Loucy (cell line): ENCODE measurements around the gene MCF2L2.

Experiments used
- H2AFZ ChIP-seq: fragments of 200-600 bp; sonication (generic); 2 replicates; pipeline ENCODE4 v1.6.0; 2016; ENCODE audit warnings: antibody characterized with exemption, mild to moderate bottlenecking, low read length, moderate library complexity
- H3F3A ChIP-seq: fragments of 200-600 bp; 2 replicates; pipeline ENCODE4 v1.6.0; 2016; ENCODE audit warnings: antibody characterized with exemption, low read depth, mild to moderate bottlenecking
- H3K27me3 ChIP-seq: fragments of 200-600 bp; sonication (generic); 2 replicates; pipeline ENCODE4 v1.6.1; 2014; ENCODE audit warnings: low read length, mild to moderate bottlenecking; ENCODE audit not compliant: insufficient read depth, poor library complexity, severe bottlenecking
- H3K36me3 ChIP-seq: fragments of 200-600 bp; sonication (generic); 2 replicates; pipeline ENCODE4 v1.6.1; 2016; ENCODE audit warnings: low read length; ENCODE audit not compliant: insufficient read depth
- H3K4me1 ChIP-seq: fragments of 200-600 bp; sonication (generic); 2 replicates; pipeline ENCODE4 v1.5.1; 2014; ENCODE audit warnings: low read length, mild to moderate bottlenecking; ENCODE audit not compliant: insufficient read depth, poor library complexity, severe bottlenecking
- H3K4me2 ChIP-seq: fragments of 200-600 bp; sonication (generic); 2 replicates; pipeline ENCODE4 v1.6.0; 2014; ENCODE audit warnings: antibody characterized with exemption, low read length, low read depth, mild to moderate bottlenecking; ENCODE audit not compliant: poor library complexity, severe bottlenecking
- H3K4me3 ChIP-seq: fragments of 200-600 bp; sonication (generic); 2 replicates; pipeline ENCODE4 v1.5.1; 2014; ENCODE audit warnings: low read length, mild to moderate bottlenecking, mixed read lengths; ENCODE audit not compliant: poor library complexity, severe bottlenecking
- H3K79me2 ChIP-seq: fragments of 200-600 bp; sonication (generic); 2 replicates; pipeline ENCODE4 v1.6.1; 2014; ENCODE audit warnings: low read length; ENCODE audit not compliant: insufficient read depth
- H3K9ac ChIP-seq: fragments of 200-600 bp; sonication (generic); 2 replicates; pipeline ENCODE4 v1.6.0; 2014; ENCODE audit warnings: mild to moderate bottlenecking, low read depth, low read length, moderate library complexity; ENCODE audit not compliant: poor library complexity, severe bottlenecking
- H3K9me2 ChIP-seq: fragments of 200-600 bp; sonication (generic); replicated peaks from 2 replicates; pipeline ENCODE4 v1.6.1; 2016; ENCODE audit warnings: low read depth, low read length, mixed read lengths
- H3K9me3 ChIP-seq: fragments of 200-600 bp; sonication (generic); 2 replicates; pipeline ENCODE4 v1.6.1; 2014; ENCODE audit warnings: mild to moderate bottlenecking, antibody characterized with exemption, low read length, low read depth; ENCODE audit not compliant: insufficient read depth
- H4K20me1 ChIP-seq: fragments of 200-600 bp; sonication (generic); 2 replicates; pipeline ENCODE4 v1.6.0; 2014; ENCODE audit warnings: antibody characterized with exemption, low read length, mild to moderate bottlenecking; ENCODE audit not compliant: insufficient read depth, poor library complexity, severe bottlenecking
- CTCF ChIP-seq: fragments of 200-600 bp; sonication (generic); conservative IDR thresholded peaks from 2 replicates; pipeline ENCODE4 v1.5.1; 2014; ENCODE audit warnings: mild to moderate bottlenecking, antibody characterized with exemption, low read length
- EZH2phosphoT487 ChIP-seq: fragments of 200-600 bp; IDR thresholded peaks from 2 replicates; pipeline ENCODE4 v1.6.1; 2018; ENCODE audit warnings: antibody characterized with exemption, mild to moderate bottlenecking, moderate library complexity, borderline replicate concordance

The MCF2L2 gene

GRCh38 chr3:183357564-183358079 is 70.8 kb downstream of the MCF2L2 start:
- H4K20me1 ChIP-seq, result no peaks in the 10 kb centered on the region
- no peaks in the 10 kb centered on the region for H3K9me3 ChIP-seq
- H3K79me2 ChIP-seq, result no peaks in the 10 kb centered on the region
- no peaks in the 10 kb centered on the region for H3K4me1 ChIP-seq
- no peaks in the 10 kb centered on the region for H3K36me3 ChIP-seq
- no peak for TF ChIP-seq CTCF
- no peak for TF ChIP-seq EZH2phosphoT487
- no peak overlapping the region for H2AFZ ChIP-seq
- no peak overlapping the region for H3K9ac ChIP-seq
- H3K9me2 ChIP-seq, result no peaks in the 10 kb centered on the region
- no peaks in the 10 kb centered on the region for H3F3A ChIP-seq
- no peak overlapping the region for H3K4me2 ChIP-seq
- no peaks in the 10 kb centered on the region for H3K27me3 ChIP-seq
- H3K4me3 ChIP-seq, result no peak overlapping the region

- no peak overlapping the region for H3K9ac ChIP-seq
- H3K27me3 ChIP-seq, result no peaks in the 10 kb centered on the region
- H3K9me3 ChIP-seq, result no peaks in the 10 kb centered on the region
- no peaks in the 10 kb centered on the region for H3K4me1 ChIP-seq
- H3K79me2 ChIP-seq, result no peaks in the 10 kb centered on the region
- no peaks in the 10 kb centered on the region for H3K36me3 ChIP-seq
- H3F3A ChIP-seq, result no peaks in the 10 kb centered on the region
- H3K4me2 ChIP-seq, result no peak overlapping the region
- H3K9me2 ChIP-seq, result no peaks in the 10 kb centered on the region
- no peak overlapping the region for H3K4me3 ChIP-seq
- TF ChIP-seq CTCF (no peak), EZH2phosphoT487 (no peak)
- no peaks in the 10 kb centered on the region for H4K20me1 ChIP-seq
- no peak overlapping the region for H2AFZ ChIP-seq
These were observed 71.5 kb downstream of the MCF2L2 start for GRCh38 chr3:183356920-183357319.

GRCh38 chr3:183354874-183355273 is 73.5 kb downstream of the MCF2L2 start:
- no peaks in the 10 kb centered on the region for H3K36me3 ChIP-seq
- no peaks in the 10 kb centered on the region for H3K4me1 ChIP-seq
- no peaks in the 10 kb centered on the region for H3K79me2 ChIP-seq
- H3K9me3 ChIP-seq, result no peaks in the 10 kb centered on the region
- TF ChIP-seq EZH2phosphoT487 (no peak), CTCF (no peak)
- H3K9ac ChIP-seq, result no peak overlapping the region
- no peaks in the 10 kb centered on the region for H3F3A ChIP-seq
- no peak overlapping the region for H3K4me2 ChIP-seq
- H4K20me1 ChIP-seq, result no peaks in the 10 kb centered on the region
- no peak overlapping the region for H3K4me3 ChIP-seq
- H2AFZ ChIP-seq, result no peak overlapping the region
- no peaks in the 10 kb centered on the region for H3K27me3 ChIP-seq
- H3K9me2 ChIP-seq, result no peaks in the 10 kb centered on the region
